ENCODE measurements around the gene PSPH. TPM values are rescaled to one million over a fixed set of nuclear protein-coding genes. Genes with fewer than 3 reads are reported as not detected.
"Not testable (repeated sequence)": the region's sequence is repeated elsewhere in the genome, so short reads cannot be mapped to it uniquely, and the experiment has no call there.

The PSPH gene
- total RNA-seq, 1 experiment from 2014 or later: 62.3 TPM

DNA sequence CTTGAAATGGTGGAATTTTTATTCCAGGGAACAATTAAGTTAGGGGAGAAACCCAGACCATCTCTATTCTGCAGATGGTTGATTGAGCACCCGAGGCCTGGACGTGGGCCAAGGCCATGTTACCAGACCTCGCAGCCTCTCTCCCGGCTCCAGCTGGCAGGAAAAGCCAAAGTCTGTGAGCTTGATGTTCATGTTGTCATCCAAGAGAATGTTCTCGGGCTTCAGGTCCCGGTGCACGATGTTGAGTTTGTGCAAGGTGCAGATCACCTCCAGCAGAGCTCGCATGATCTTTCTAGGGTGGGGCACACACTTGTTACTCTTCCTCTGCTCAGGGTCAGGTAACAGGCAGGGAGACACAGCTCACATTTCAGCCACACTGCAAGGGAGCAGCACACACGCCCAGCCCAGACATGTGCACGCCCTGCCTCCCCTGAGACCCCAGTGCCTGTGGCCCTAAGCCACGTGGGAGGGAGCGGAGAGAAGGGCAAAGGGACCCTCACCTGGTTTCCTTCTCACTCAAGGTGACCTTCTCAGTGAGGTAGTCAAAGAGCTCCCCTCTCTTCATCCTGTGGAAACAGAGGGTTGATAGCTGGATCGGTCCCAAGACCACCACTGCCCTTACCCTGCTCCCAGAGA is 32.0 kb upstream of the PSPH start:
- BruUV-seq (replicated peaks): no TSS peak
- H3K4me1 ChIP-seq (ENCODE audit: control insufficient read depth, insufficient read depth, low read length): peaks cover 14% of the 10 kb centered on the region
- in situ Hi-C loops (cut with HindIII; ENCODE audit: low pct_unique_long_range_greater_than_20kb, low sequenced_read_pairs) (no loop called here), intact Hi-C loops (cut with micrococcal nuclease; ENCODE audit: unreplicated experiment) (no loop called here)
- no peak overlapping the region for H3K27ac ChIP-seq (ENCODE audit: low read length)
- ATAC-seq (no peak), DNase-seq (ENCODE audit: low read depth, low spot score) (no peak)
- CTCF ChIA-PET: no interaction called here
- no peak overlapping the region for H3K4me3 ChIP-seq (ENCODE audit: low read depth in 2 of 2, low read length in 2 of 2)
- POLR2A ChIA-PET: interaction anchor here (0.6 kb wide), 1 partner anchor 40 kb away, joined by 8 read pairs; no protein-coding TSS in a partner anchor
- TF ChIP-seq, protein P1, sequence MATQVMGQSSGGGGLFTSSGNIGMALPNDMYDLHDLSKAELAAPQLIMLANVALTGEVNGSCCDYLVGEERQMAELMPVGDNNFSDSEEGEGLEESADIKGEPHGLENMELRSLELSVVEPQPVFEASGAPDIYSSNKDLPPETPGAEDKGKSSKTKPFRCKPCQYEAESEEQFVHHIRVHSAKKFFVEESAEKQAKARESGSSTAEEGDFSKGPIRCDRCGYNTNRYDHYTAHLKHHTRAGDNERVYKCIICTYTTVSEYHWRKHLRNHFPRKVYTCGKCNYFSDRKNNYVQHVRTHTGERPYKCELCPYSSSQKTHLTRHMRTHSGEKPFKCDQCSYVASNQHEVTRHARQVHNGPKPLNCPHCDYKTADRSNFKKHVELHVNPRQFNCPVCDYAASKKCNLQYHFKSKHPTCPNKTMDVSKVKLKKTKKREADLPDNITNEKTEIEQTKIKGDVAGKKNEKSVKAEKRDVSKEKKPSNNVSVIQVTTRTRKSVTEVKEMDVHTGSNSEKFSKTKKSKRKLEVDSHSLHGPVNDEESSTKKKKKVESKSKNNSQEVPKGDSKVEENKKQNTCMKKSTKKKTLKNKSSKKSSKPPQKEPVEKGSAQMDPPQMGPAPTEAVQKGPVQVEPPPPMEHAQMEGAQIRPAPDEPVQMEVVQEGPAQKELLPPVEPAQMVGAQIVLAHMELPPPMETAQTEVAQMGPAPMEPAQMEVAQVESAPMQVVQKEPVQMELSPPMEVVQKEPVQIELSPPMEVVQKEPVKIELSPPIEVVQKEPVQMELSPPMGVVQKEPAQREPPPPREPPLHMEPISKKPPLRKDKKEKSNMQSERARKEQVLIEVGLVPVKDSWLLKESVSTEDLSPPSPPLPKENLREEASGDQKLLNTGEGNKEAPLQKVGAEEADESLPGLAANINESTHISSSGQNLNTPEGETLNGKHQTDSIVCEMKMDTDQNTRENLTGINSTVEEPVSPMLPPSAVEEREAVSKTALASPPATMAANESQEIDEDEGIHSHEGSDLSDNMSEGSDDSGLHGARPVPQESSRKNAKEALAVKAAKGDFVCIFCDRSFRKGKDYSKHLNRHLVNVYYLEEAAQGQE (IDR thresholded peaks at IDR 0.05; ENCODE audit: insufficient read depth in 1 of 2, low read depth in 2 of 2, low read length in 1 of 2): no peak
- TF ChIP-seq SIN3A (IDR thresholded peaks at IDR 0.05; ENCODE audit: borderline replicate concordance, insufficient read depth, low read depth, low read length): no peak
- TF ChIP-seq TCF7L2 (IDR thresholded peaks at IDR 0.05; ENCODE audit: low read depth, low read length): no peak
- TF ChIP-seq, protein P2, sequence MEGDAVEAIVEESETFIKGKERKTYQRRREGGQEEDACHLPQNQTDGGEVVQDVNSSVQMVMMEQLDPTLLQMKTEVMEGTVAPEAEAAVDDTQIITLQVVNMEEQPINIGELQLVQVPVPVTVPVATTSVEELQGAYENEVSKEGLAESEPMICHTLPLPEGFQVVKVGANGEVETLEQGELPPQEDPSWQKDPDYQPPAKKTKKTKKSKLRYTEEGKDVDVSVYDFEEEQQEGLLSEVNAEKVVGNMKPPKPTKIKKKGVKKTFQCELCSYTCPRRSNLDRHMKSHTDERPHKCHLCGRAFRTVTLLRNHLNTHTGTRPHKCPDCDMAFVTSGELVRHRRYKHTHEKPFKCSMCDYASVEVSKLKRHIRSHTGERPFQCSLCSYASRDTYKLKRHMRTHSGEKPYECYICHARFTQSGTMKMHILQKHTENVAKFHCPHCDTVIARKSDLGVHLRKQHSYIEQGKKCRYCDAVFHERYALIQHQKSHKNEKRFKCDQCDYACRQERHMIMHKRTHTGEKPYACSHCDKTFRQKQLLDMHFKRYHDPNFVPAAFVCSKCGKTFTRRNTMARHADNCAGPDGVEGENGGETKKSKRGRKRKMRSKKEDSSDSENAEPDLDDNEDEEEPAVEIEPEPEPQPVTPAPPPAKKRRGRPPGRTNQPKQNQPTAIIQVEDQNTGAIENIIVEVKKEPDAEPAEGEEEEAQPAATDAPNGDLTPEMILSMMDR (IDR thresholded peaks at IDR 0.05): no peak
- TF ChIP-seq POLR2AphosphoS5 (IDR thresholded peaks at IDR 0.05; ENCODE audit: low read depth, low read length): no peak
- no peaks in the 10 kb centered on the region for H3K9me3 ChIP-seq (ENCODE audit: control insufficient read depth, insufficient read depth, low read depth, low read length)
- no peaks in the 10 kb centered on the region for H3K27me3 ChIP-seq (ENCODE audit: control insufficient read depth, insufficient read depth, low read length)
- H3K36me3 ChIP-seq (ENCODE audit: control insufficient read depth, insufficient read depth, low read length): no peaks in the 10 kb centered on the region

DNA sequence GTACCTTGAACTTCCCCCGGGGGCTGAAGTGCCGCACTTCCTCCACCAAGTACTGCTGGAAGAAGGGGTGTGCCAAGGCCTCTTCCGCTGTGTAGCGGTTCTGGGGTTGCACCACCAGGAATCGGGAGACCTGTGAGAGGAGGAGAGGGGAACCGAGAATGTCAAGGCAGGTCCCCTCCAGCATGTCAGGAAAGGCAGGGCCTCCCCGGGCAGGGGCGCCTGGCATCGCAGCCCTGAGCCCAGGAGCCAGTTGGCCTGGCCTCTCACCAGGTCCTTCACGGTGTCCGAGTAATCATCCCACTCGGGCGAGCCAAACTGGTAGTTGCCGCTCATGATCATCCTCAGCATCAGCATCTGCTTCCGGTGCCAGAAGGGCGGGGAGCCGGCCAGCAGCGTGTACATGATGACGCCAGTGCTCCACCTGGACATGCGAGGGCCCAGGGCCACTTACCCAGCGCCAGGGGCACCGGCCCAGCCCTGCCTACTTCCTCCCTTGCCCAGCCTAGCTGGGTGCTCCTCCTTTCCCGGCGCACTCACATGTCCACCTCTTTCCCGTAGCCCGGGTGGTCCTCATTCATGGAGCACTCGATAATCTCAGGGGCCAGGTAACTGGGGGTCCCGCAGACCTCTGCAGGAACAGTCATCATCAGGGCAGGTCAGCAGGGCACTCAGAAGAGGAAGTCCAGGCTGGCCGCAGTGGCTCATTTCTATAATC is 30.5 kb upstream of the PSPH start:
- Histone ChIP-seq H3K4me1 (ENCODE audit: control insufficient read depth, insufficient read depth, low read length) (peaks cover 14% of the 10 kb centered on the region), H3K4me3 (ENCODE audit: low read depth in 2 of 2, low read length in 2 of 2) (no peak overlapping the region), H3K36me3 (ENCODE audit: control insufficient read depth, insufficient read depth, low read length) (no peaks in the 10 kb centered on the region), H3K27ac (ENCODE audit: low read length) (no peak overlapping the region), H3K9me3 (ENCODE audit: control insufficient read depth, insufficient read depth, low read depth, low read length) (no peaks in the 10 kb centered on the region), H3K27me3 (ENCODE audit: control insufficient read depth, insufficient read depth, low read length) (no peaks in the 10 kb centered on the region)
- BruUV-seq (replicated peaks): no TSS peak
- TF ChIP-seq POLR2AphosphoS5 (IDR thresholded peaks at IDR 0.05; ENCODE audit: low read depth, low read length): no peak
- TF ChIP-seq, protein P1 (IDR thresholded peaks at IDR 0.05; ENCODE audit: insufficient read depth in 1 of 2, low read depth in 2 of 2, low read length in 1 of 2): no peak
- ChIA-PET POLR2A (no interaction called here), CTCF (no interaction called here)
- intact Hi-C loops (cut with micrococcal nuclease; ENCODE audit: unreplicated experiment) (no loop called here), in situ Hi-C loops (cut with HindIII; ENCODE audit: low pct_unique_long_range_greater_than_20kb, low sequenced_read_pairs) (no loop called here)
- ATAC-seq (no peak), DNase-seq (ENCODE audit: low read depth, low spot score) (no peak)

DNA sequence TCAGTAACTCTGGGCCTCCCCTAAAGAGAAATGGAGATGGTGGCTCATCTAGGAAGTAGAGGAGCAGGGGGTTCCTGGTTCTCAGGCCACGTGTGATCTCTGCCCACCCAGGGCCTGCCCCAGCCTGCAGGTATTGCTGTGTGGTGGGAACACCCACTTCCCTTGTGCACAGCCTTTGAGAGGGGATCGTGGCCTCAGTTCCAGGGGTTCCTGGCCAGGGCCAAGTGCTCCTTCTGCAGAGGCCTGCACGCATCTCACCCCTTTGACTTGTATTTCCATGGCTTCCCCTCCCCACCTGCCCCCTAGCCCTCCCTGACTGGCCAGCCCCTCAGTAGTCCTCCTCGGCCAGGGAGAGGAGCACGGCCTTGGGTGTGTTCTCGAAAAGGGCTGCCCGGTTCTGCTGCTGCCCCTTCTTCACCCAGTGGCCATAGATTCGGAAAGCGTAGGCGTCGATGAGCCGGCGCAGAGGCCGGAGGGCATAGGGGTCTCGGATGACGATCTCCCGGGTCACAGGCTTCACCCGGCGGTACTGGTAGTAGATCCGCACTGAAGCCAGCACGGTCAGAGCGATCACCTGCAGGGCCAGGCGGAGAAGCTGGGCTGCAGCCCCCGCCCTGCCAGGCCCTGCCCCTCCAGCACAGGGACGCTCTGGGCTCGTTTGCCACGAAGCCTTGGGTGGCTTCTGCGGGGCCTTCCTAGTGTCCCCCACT is 29.6 kb upstream of the PSPH start:
- POLR2A ChIA-PET; H3K27me3 ChIP-seq (ENCODE audit: control insufficient read depth, insufficient read depth, low read length); H3K9me3 ChIP-seq (ENCODE audit: control insufficient read depth, insufficient read depth, low read depth, low read length); ATAC-seq; in situ Hi-C loops (cut with HindIII; ENCODE audit: low pct_unique_long_range_greater_than_20kb, low sequenced_read_pairs); BruUV-seq (replicated peaks); H3K4me3 ChIP-seq (ENCODE audit: low read depth in 2 of 2, low read length in 2 of 2); H3K27ac ChIP-seq (ENCODE audit: low read length); intact Hi-C loops (cut with micrococcal nuclease; ENCODE audit: unreplicated experiment); H3K36me3 ChIP-seq (ENCODE audit: control insufficient read depth, insufficient read depth, low read length); DNase-seq (ENCODE audit: low read depth, low spot score): not testable (repeated sequence)
- peaks cover 14% of the 10 kb centered on the region for H3K4me1 ChIP-seq (ENCODE audit: control insufficient read depth, insufficient read depth, low read length)
- CTCF ChIA-PET: interaction anchor here (0.6 to 1.5 kb wide), 2 partner anchors 14 to 30 kb away, joined by 6 read pairs; partner anchors contain the start of genes CCT6A and PSPH
